Mesenteric fat pad (tissue), 1 donor: ENCODE measurements around the gene GLCE. TPM values are rescaled to one million over a fixed set of nuclear protein-coding genes. Genes with fewer than 3 reads are reported as not detected.
A peak's percentile ranks its signal among the peaks of the same experiment; 100 is the strongest.

Experiments
- DNase-seq: peaks from one replicate; pipeline ENCODE4 v3.0.0-alpha.2; 2020; ENCODE audit warnings: low spot score
- long read RNA-seq: library from polyadenylated mRNA; unstranded; transcript quantifications from one replicate; pipeline ENCODE4 v2.0.0, GENCODE V29; 2020
- total RNA-seq: library from RNA; stranded (reverse); fragmentation: NEBNext Ultra II Directional; extraction: Animal tissue kit (Norgen Biotek cat#: 25700); gene quantifications from one replicate; pipeline ENCODE4 v1.2.1, GENCODE V29; 2021
- donor health status: DM: yes; HTN: yes; CAD: no.

Gene GLCE
- total RNA-seq, result 14.3 TPM
- long read RNA-seq, transcript GLCE-204 (3 exons, 1,308 nt), result major isoform, 6 of 16 reads
- long read RNA-seq, partial matches to known transcripts, result 2 of 16 reads
- long read RNA-seq, other reads (novel, unspliced or antisense), result 8 of 16 reads

- peak; percentile 98 for DNase-seq
Measured at GRCh38 chr15:69160141-69160993, at the start of gene GLCE. Gene GLCE (plus strand): TSS chr15:69160635. CDS start chr15:69255807, 95,172 bp downstream.

GRCh38 chr15:69114331-69114928, 46.0 kb upstream of the GLCE start:
- DNase-seq, result no peak

GRCh38 chr15:69115031-69115430, 45.4 kb upstream of the GLCE start:
- no peak for DNase-seq

- no peak for DNase-seq
Measured at GRCh38 chr15:69116391-69116790, 44.0 kb upstream of the GLCE start.

GRCh38 chr15:69117431-69117871, 43.0 kb upstream of the GLCE start:
- DNase-seq, result no peak

GRCh38 chr15:69118089-69118488, 42.3 kb upstream of the GLCE start:
- DNase-seq, result no peak

- DNase-seq, result no peak
Measured at GRCh38 chr15:69119001-69119400, 41.4 kb upstream of the GLCE start.

- no peak for DNase-seq
Measured at GRCh38 chr15:69119683-69120395, 40.6 kb upstream of the GLCE start.

- DNase-seq, result no peak
Measured at GRCh38 chr15:69120732-69121131, 39.7 kb upstream of the GLCE start.

GRCh38 chr15:69121198-69121828, 39.1 kb upstream of the GLCE start:
- DNase-seq, result no peak

GRCh38 chr15:69125236-69125635, 35.2 kb upstream of the GLCE start:
- DNase-seq, result peak; percentile 39

GRCh38 chr15:69126054-69126469, 34.4 kb upstream of the GLCE start:
- DNase-seq, result no peak

GRCh38 chr15:69127306-69127705, 33.1 kb upstream of the GLCE start:
- DNase-seq, result no peak

GRCh38 chr15:69128667-69129311, 31.6 kb upstream of the GLCE start:
- DNase-seq, result no peak

GRCh38 chr15:69131362-69132220, 28.8 kb upstream of the GLCE start:
- no peak for DNase-seq

GRCh38 chr15:69132430-69132829, 28.0 kb upstream of the GLCE start:
- DNase-seq, result no peak

GRCh38 chr15:69132977-69133861, 27.2 kb upstream of the GLCE start:
- DNase-seq, result no peak

GRCh38 chr15:69133862-69134519, 26.4 kb upstream of the GLCE start:
- DNase-seq, result no peak
